Purkinje cell (primary cell): ENCODE data around the gene PRG2. TPM values are rescaled to one million over a fixed set of nuclear protein-coding genes. Genes with fewer than 3 reads are reported as not detected.

Source experiments
- polyA plus RNA-seq: library from polyadenylated mRNA; unstranded; fragments of >200 nt; fragmentation: Nextera tagmentation; gene quantifications from 2 replicates; pipeline ENCODE4 v1.2.1, GENCODE V29; 2014

The PRG2 gene, protein sequence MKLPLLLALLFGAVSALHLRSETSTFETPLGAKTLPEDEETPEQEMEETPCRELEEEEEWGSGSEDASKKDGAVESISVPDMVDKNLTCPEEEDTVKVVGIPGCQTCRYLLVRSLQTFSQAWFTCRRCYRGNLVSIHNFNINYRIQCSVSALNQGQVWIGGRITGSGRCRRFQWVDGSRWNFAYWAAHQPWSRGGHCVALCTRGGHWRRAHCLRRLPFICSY
- not detected in 2 replicates for polyA plus RNA-seq

DNA sequence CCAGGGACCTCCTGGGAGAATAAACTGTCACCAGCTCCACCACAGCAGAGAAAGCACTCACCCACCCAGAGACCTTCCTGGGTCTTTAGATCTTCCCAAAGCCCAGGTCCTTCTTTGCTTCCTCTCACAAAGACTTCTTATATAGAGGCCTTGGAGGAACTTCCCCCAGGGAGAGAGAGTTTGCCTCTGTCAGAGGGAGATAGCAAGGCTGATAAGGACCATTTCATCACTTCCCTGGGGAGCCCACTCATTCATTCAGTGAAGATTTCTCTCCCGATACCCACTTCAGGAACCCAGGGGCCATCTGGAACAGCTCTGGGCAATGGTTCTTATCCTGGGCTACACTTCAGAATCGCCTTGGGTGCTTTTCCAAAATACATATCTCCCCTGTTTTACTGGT is at the start of gene PRG2:
Gene PRG2 (minus strand): TSS at position 116 of the 400 bp plus-strand sequence. CDS start 706 bp downstream, outside the sequence.

GRCh38 chr11:57426929-57427726 is 36.7 kb upstream of the PRG2 start, which contains the start of gene SLC43A3:
SLC43A3 (minus strand) TSS chr11:57427121; CDS start chr11:57426172, 949 bp downstream.

GRCh38 chr11:57380975-57381374 is 9.5 kb downstream of the PRG2 start, which contains the start of gene PRG3:
PRG3 (minus strand) TSS chr11:57381150; CDS start chr11:57380708, 442 bp downstream.

DNA sequence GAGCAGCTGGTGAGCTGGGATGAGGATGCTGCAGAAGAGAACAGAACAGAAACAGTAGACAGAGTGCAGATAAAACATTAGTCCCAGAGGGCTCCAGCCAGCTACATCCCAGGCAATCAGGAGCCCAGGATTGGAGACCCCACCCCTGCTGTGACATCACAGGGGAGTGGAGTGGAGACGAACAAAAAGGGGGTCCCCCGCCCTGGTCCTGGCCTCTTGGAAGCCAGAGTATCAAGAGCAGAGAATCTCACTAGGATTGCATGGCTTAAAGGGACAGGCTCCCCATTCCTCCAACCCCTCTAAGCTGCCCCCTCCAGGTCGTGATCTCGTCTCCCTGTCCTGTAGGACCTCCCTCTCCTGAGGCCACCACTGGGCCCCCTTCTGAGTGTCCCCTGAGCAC is 52.3 kb downstream of the PRG2 start, which contains the start of gene P2RX3:
Gene P2RX3 (plus strand): TSS at position 211 of the 400 bp plus-strand sequence. CDS start 199 bp downstream, outside the sequence.

Other genes starting within 250 kb of the PRG2 start
- gene LRRC55, start 208.7 kb downstream of the PRG2 start, polyA plus RNA-seq: 0.07 TPM in 1 of 2 replicates, not detected in the other
- not detected in 2 replicates for gene APLNR, start 153.4 kb downstream of the PRG2 start, polyA plus RNA-seq
- gene TNKS1BP1, start 65.7 kb downstream of the PRG2 start, polyA plus RNA-seq: 3.7 and 5.3 TPM in 2 replicates
- 24.9 and 28.2 TPM in 2 replicates for gene SSRP1, start 54.8 kb downstream of the PRG2 start, polyA plus RNA-seq
- gene P2RX3, start 52.3 kb downstream of the PRG2 start, polyA plus RNA-seq: not detected in 2 replicates
- not detected in 2 replicates for gene PRG3, start 9.5 kb downstream of the PRG2 start, polyA plus RNA-seq
- 1.1 and 3.0 TPM in 2 replicates for gene SLC43A3, start 36.5 kb upstream of the PRG2 start, polyA plus RNA-seq
- gene RTN4RL2, start 69.9 kb upstream of the PRG2 start, polyA plus RNA-seq: 0.16 TPM in 1 of 2 replicates, not detected in the other
- 0.16 and 1.1 TPM in 2 replicates for gene SLC43A1, start 125.1 kb upstream of the PRG2 start, polyA plus RNA-seq
- gene TIMM10, start 140.1 kb upstream of the PRG2 start, polyA plus RNA-seq: 261 and 303 TPM in 2 replicates
- gene SMTNL1, start 146.9 kb upstream of the PRG2 start, polyA plus RNA-seq: not detected in 2 replicates
- 19.2 and 28.4 TPM in 2 replicates for gene UBE2L6, start 177.0 kb upstream of the PRG2 start, polyA plus RNA-seq
- gene SERPING1, start 207.0 kb upstream of the PRG2 start, polyA plus RNA-seq: 9.1 and 24.1 TPM in 2 replicates